GM10248 (cell line): ENCODE measurements around the gene TDRD12.
"Not testable (repeated sequence)": the region's sequence is repeated elsewhere in the genome, so short reads cannot be mapped to it uniquely, and the experiment has no call there.

Experiments
- CTCF ChIA-PET: fragments of 300-600 bp; sonication (Branson Sonifier 250); formaldehyde crosslinking; extraction: SDS; loops from one replicate; lab custom pipeline; 2021; ENCODE audit warnings: antibody characterized with exemption; lab: Yijun Ruan, JAX
- POLR2A ChIA-PET: fragments of 350-650 bp; sonication (Branson Sonifier 250); formaldehyde crosslinking; extraction: SDS; loops from one replicate; lab custom pipeline; 2020; ENCODE audit warnings: antibody characterized with exemption; lab: Yijun Ruan, JAX
- DNase-seq: peaks from one replicate; pipeline ENCODE4 v3.0.0; 2012; ENCODE audit errors: extremely low spot score
- CTCF ChIP-seq: IDR thresholded peaks from 2 replicates; pipeline ENCODE4 v1.5.1; 2012; ENCODE audit warnings: mild to moderate bottlenecking, low read depth; ENCODE audit errors: extremely low read depth, missing control alignments, control extremely low read depth

TDRD12 gene

DNA sequence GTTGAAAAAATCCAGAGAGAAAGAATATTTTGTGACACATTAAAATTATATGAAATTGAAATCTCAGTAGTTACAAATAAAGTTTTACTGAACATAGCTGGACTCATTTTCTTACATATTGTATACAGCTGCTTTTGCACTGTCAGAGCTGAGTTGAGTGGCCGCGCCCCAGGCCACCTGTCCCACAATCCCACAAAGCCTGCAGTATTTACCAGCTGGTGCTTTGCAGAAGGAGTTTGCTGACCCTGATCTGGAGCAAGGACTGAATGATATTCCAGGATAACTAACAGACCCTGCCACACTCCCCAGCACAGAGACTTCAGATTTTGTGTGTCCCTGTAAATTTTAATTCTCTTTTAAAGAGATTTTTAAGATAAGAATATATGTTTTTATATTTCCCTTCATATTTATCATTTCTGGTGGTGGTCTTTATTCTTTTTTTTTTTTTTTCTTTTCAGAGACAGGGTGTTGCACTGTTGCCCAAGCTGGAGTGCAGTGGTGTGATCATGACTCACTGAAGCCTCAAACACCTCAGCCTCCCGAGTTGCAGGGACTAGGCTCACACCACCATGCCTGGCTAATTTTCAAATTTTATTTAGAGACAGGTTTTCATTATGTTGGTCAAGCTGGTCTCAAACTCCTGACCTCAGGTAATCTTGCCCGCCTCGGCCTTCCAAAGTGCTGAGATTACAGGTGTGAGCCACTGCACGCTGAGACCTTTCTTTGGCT is 48.5 kb downstream of the TDRD12 start:
- TF ChIP-seq CTCF = no peak
- no peak for DNase-seq
- ChIA-PET POLR2A (no interaction called here), CTCF (interaction anchor here (1.2 kb wide), 1 partner anchor 13 kb away, joined by 3 read pairs; no protein-coding TSS in a partner anchor)

DNA sequence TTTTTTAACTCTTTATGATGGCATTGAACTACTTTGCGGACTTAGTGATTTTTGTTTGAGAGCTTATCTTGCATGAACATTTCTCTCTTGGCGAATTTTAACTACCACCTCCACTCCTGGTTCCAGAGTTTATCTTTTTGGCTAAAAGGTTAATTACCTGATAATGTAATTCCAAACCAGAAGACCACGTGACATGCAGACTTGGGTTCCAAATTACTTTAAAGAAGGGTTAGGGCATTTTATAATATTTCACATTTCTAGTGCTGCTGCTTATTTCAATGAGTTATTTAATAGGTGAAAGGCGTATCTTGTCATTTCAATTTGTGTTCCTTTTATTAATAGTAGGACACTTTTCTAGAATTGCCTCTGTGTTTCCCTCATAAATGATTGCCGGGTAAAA is 52.0 kb downstream of the TDRD12 start:
- no peak for DNase-seq
- ChIA-PET POLR2A (no interaction called here), CTCF (no interaction called here)
- no peak for TF ChIP-seq CTCF

DNA sequence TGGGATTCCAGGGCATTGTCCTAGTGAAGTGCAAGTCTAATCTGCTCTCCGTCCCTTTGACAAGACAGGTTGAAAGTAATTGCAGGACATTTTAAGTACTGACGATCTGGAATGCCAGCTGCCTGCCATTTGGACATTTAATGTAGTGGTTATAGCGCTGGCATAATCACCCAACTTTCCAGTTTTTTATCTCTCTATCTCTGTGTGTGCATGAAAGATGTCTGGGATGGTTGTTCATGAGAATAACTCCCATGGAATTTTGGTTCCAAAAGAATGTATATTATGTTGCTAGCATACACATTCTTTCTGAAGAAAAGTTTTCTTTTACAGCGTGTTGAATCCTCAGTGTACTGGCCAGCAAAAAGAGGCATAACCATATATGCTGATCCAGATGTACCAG is 53.6 kb downstream of the TDRD12 start:
- POLR2A ChIA-PET = no interaction called here
- CTCF ChIA-PET = interaction anchor here (1.0 to 1.3 kb wide), 2 partner anchors 20 to 66 kb away, joined by 3 read pairs; no protein-coding TSS in a partner anchor
- no peak for TF ChIP-seq CTCF
- DNase-seq = no peak

DNA sequence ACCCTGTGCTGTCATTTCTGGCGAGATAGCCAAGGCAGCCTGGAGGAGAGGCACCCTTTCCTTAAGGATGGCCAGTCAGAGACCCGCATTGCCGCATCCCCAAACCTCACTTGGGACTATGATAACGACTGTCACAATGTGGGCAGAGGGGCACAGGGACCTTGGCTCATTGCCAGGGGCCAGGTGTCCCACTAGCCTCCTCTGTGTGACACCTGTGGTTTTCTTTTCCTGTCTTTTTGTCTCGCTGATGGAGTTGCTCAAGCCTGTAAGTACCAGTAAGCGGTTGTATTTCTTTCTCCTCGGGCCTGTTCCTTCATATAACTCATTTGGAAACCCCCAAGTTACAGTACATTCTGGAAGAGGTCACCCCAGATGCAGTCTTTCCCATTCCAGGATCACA is 59.5 kb downstream of the TDRD12 start:
- no peak for DNase-seq
- CTCF ChIA-PET = no interaction called here
- POLR2A ChIA-PET = no interaction called here

DNA sequence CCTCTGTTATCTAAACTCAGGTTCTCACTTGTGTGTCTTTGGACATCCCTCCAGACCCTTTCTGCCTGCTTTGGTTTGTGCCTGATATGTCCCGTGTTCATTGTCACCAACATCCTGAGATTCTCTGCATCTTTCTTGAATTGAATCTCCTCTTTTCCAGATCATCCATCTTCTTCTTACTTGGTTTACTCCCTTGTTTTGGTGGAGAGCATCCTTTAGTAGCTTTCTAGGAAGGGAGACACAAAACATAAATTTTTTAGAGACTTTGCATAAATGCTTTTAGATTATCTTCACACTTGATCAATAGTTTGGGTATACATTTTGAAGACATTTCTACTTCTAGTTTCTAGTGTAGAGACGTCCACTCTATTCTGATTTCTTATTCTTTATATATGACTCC is 61.7 kb downstream of the TDRD12 start:
- POLR2A ChIA-PET = no interaction called here
- CTCF ChIA-PET = interaction anchor here (1.5 kb wide), 1 partner anchor 14 kb away, joined by 3 read pairs; no protein-coding TSS in a partner anchor
- TF ChIP-seq CTCF = no peak
- DNase-seq = no peak

More for the DNA sequence above, 59.5 kb downstream of the TDRD12 start:
- TF ChIP-seq CTCF = no peak

GRCh38 chr19:32782089-32782488 is 62.5 kb downstream of the TDRD12 start:
- CTCF ChIA-PET = not testable (repeated sequence)

GRCh38 chr19:32787161-32787813 is 67.7 kb downstream of the TDRD12 start:
- CTCF ChIA-PET = interaction anchor here (0.9 kb wide), 1 partner anchor 9 kb away, joined by 3 read pairs; no protein-coding TSS in a partner anchor
- DNase-seq, POLR2A ChIA-PET: not testable (repeated sequence)

More at GRCh38 chr19:32782089-32782488, 62.5 kb downstream of the TDRD12 start:
- POLR2A ChIA-PET, DNase-seq: not testable (repeated sequence)

- CTCF ChIA-PET, DNase-seq, POLR2A ChIA-PET: not testable (repeated sequence)
Observed at GRCh38 chr19:32787895-32788294, 68.3 kb downstream of the TDRD12 start.
